ENCODE measurements around the gene HDAC8.
A peak's percentile ranks its signal among the peaks of the same experiment; 100 is the strongest.
"Not testable (repeated sequence)": the region's sequence is repeated elsewhere in the genome, so short reads cannot be mapped to it uniquely, and the experiment has no call there.

Gene HDAC8

DNA sequence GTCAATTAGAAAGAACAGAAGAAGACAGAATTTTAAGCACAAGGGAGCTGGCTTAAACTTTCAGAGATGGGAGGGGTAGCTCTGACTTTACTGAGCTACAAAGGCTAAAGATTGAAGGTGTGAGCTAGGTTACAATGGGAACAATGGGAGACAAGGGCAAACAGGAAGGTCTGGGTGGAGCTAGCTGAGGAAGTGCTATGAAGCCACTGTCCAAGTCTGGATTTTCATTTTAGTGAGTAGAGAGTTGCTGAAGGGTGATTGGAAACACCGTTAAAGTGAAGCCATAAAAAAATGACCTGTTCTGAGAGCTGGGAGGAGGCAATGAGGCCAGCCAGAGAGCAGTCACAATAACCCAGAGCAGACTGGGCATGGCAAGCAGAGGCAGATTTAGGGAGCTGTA lies 162.7 kb downstream of the HDAC8 start:
- no peak for TF ChIP-seq CTCF (IDR thresholded peaks at IDR 0.05; ENCODE audit: low read length, missing control alignments)
- no peak overlapping the region for H3K4me3 ChIP-seq (replicated peaks; ENCODE audit: low read depth, low read length)

GRCh38 chrX:72408885-72409284 lies 163.8 kb downstream of the HDAC8 start:
- no peak overlapping the region for H3K4me3 ChIP-seq (replicated peaks; ENCODE audit: low read depth, low read length)
- no peak for TF ChIP-seq CTCF (IDR thresholded peaks at IDR 0.05; ENCODE audit: low read length, missing control alignments)
- no peak for DNase-seq (ENCODE audit: low read depth)

More for the DNA sequence above, 162.7 kb downstream of the HDAC8 start:
- DNase-seq (ENCODE audit: low read depth), result no peak

- not testable (repeated sequence) for DNase-seq (ENCODE audit: low read depth); H3K4me3 ChIP-seq (replicated peaks; ENCODE audit: low read depth, low read length)
Measured at GRCh38 chrX:72405136-72405535, 167.5 kb downstream of the HDAC8 start.

DNA sequence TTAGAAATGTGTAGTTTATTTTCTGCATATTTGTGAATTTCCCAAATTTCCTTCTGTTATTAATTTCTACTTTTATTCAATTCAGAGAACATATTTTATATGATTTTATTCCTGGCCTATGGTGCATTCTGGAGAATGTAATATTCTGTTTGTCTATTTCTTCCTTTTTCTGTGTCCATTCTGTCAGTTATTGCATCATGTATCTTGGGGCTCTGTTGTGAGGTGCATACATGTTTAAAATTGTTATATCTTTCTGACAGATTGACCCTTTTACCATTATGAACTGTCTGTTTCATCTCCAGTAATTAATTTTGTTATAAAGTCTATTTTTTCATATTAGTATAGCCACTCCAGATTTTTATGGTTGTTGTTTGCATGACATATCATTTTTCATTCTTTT lies 170.0 kb downstream of the HDAC8 start:
- no peak for DNase-seq (ENCODE audit: low read depth)
- no peak overlapping the region for H3K4me3 ChIP-seq (replicated peaks; ENCODE audit: low read depth, low read length)
- no peak for TF ChIP-seq CTCF (IDR thresholded peaks at IDR 0.05; ENCODE audit: low read length, missing control alignments)

DNA sequence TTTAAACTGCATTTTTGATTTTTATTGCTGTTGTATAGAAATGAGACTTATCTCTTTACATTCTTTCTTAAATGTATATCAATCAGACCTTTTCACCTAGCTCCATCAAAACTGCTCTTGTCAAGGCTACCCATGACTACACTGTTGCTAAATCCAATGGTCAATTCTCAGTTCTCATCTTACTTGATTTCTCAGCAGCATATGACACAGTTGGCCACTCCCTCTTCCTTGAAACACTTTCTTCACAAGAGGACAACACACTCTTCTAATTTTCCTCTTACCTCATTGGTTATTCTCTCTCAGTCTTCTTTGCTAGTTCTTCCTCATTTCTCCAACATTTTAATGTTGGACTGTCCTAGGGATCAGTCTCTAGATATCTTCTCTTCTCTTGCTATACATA lies 172.8 kb downstream of the HDAC8 start:
- no peak for DNase-seq (ENCODE audit: low read depth)
- TF ChIP-seq CTCF (IDR thresholded peaks at IDR 0.05; ENCODE audit: low read length, missing control alignments), result no peak
- no peak overlapping the region for H3K4me3 ChIP-seq (replicated peaks; ENCODE audit: low read depth, low read length)

DNA sequence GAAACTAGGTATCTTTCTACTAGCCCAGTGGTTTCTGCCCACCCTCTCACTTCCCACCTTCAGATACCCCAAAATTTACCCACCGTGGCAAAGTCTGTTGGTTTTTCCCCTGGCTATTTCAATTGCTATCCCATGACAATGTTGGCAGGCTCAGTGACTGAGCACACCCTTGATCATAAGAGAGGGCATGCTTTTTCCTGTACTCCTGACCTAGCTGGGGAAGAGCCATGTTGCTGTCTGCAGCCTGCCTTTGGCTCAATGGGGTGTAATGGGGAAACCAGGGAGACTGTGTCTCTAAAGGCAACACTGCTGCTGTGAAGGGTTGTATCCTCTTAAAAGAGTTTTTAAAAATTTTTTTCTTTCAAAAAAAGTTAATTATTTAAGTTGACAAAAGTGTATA lies 176.5 kb downstream of the HDAC8 start:
- no peak for DNase-seq (ENCODE audit: low read depth)
- no peak overlapping the region for H3K4me3 ChIP-seq (replicated peaks; ENCODE audit: low read depth, low read length)
- no peak for TF ChIP-seq CTCF (IDR thresholded peaks at IDR 0.05; ENCODE audit: low read length, missing control alignments)

- no peak for TF ChIP-seq CTCF (IDR thresholded peaks at IDR 0.05; ENCODE audit: low read length, missing control alignments)
- peak; percentile 22 for DNase-seq (ENCODE audit: low read depth)
Measured at GRCh38 chrX:72395237-72395636, 177.4 kb downstream of the HDAC8 start.

More at GRCh38 chrX:72395237-72395636, 177.4 kb downstream of the HDAC8 start:
- H3K4me3 ChIP-seq (replicated peaks; ENCODE audit: low read depth, low read length), result no peak overlapping the region

All from fibroblast of pulmonary artery (primary cell).